SK-MEL-5 (cell line): ENCODE measurements around the gene GPR15. TPM values are rescaled to one million over a fixed set of nuclear protein-coding genes. Genes with fewer than 3 reads are reported as not detected.

ENCODE experiments used
- DNase-seq: peaks from one replicate; pipeline ENCODE4 v3.0.0-alpha.2; 2016; ENCODE audit warnings: low read depth, low spot score
- in situ Hi-C: cut with HindIII; loops from 2 replicates; pipeline ENCODE4 v1.10.0; 2016; ENCODE audit warnings: low sequenced_read_pairs, high pct_unique_total_duplicates, low pct_unique_long_range_greater_than_20kb
- total RNA-seq: library from RNA; depleted of rRNA; stranded (reverse); fragments of >200 nt; shearing (Covaris generic); gene quantifications from 2 replicates; pipeline ENCODE4 v1.2.3, GENCODE V29; 2014

The GPR15 gene
- total RNA-seq, 1 experiment from 2014 or later: not detected

DNA sequence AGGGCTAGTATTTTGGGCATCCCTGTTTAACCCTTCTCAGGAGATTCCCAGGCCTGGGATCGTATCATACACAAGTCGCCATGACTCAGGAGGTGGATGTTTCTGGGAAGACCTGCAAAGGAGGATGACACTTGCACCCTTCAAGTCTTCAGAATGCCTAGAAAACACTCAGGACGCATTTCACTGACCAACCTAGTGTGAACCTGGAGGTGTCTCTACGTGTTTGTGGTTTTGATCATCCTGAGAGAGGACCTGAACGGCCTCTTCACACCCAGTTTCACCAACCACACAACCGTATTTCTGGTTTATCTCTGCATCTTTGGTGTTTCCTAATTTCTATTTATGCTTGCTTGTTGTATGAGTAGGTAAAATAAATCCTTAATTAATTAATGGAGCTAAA, 6.3 kb upstream of the GPR15 start:
- in situ Hi-C loops: no loop called here
- DNase-seq: no peak

DNA sequence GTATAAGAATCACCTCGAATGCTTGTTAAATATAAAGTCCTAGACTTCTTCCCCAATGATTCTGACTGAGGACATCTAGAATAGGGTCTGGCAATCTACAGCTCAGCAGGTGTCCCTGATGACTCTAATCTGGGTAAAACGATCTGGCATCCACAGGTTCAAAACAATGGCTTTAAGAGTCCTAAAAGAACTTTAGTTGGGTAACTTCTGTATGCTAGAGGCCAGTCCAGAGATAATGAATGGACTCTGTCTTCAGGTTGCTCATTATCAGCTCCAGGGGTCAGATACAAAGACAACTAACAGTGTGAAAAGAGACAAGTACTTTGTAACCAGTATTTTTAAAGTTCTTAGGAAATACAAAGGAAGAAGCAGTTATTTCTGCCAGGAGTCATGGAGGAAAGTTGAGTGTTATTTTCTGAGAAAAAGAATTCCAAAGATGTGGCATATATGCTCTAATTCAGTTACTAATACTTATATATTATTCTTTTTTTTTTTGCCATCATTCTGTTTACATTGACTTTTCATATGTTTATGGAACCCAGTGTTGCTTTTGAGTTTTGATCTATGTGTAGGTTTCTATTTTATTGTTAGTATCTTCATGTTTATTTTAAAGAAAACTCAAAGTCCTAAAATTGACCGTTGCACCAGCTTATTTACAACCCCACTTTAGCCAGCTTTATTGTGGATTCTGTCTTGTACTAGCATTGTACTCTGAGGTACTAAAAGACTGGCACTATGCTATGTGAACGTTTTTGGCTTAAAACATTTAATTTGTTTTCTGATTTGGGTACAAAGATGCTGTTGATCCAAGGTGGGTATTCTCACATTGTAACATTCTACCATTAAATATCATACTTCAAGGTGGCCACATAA, 3.1 kb upstream of the GPR15 start:
- DNase-seq: no peak
- in situ Hi-C loops: no loop called here

DNA sequence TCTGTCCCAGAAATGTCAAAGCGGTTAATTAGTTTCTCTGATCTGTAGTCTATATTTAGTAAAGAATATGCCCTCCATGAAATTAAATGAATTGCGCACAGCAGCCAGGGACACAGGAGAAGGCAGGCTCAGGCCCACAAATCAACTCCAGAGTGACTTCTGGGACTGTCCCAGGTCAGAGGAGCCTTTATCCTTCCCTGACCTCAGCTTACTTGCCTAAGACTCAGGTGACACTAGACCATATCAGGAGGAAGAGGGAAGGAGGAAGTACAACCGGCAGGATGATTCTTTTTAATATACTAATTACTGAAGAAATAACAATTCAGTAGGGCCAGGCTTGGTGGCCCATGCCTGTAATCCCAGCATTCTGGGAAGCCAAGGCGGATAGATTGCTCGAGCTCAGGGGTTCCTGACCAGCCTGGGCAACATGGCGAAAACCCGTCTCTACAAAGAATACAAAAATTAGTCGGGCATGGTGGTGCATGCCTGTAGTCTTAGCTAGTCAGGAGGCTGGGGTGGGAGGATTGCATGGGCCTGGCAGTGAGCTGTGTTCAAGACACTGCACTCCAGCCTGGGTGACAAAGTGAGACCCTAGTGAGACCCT, 1.8 kb upstream of the GPR15 start:
- in situ Hi-C loops: no loop called here
- no peak for DNase-seq

DNA sequence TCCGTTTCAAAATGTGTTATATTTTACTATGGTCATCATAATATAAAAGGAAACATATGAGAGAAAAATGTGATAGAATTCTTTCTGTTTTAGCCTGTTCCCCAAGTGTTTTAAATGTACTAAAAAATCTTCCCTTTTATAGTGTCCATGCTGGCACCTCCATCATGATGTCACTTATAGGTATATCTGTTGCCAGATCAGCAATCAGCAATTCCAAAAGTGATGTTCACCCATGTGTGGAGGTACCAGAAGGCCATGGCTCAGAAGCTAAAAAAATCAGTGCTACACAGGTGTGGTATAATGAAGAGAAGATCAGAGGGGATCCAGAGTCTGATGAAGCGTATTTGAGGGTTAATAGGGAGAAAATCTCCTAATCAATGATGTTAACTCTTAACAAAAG, 1.1 kb upstream of the GPR15 start:
- in situ Hi-C loops: no loop called here

DNA sequence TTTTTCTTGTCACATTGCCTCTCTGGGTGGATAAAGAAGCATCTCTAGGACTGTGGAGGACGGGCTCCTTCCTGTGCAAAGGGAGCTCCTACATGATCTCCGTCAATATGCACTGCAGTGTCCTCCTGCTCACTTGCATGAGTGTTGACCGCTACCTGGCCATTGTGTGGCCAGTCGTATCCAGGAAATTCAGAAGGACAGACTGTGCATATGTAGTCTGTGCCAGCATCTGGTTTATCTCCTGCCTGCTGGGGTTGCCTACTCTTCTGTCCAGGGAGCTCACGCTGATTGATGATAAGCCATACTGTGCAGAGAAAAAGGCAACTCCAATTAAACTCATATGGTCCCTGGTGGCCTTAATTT, 478 bp downstream of the GPR15 start:
- in situ Hi-C loops: no loop called here
- no peak for DNase-seq

More for the DNA sequence above, 1.1 kb upstream of the GPR15 start:
- no peak for DNase-seq

DNA sequence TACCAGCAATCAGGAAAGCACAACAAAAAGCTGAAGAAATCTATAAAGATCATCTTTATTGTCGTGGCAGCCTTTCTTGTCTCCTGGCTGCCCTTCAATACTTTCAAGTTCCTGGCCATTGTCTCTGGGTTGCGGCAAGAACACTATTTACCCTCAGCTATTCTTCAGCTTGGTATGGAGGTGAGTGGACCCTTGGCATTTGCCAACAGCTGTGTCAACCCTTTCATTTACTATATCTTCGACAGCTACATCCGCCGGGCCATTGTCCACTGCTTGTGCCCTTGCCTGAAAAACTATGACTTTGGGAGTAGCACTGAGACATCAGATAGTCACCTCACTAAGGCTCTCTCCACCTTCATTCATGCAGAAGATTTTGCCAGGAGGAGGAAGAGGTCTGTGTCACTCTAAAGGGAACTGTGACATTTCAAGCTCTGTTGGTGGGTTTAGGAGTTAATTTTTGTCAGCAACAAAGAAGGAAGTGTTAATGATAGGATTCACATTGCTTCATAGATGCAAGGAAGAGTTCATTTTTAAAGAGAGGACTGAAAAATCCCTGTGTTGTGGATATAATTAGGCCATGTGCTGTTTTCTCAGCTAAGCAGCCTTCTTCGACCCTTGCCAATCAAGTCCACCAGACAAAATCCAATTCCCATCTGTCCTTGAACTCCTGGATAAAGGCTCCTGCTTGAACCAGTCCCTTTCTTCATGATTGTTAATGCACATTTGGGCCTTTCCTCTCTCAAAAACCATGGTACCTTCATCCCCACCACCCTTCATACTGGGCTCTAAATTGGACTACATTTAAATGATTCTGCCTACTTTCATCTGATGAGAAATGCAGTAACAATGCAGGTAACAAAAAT, 1.2 kb downstream of the GPR15 start:
- no peak for DNase-seq
- in situ Hi-C loops: no loop called here

DNA sequence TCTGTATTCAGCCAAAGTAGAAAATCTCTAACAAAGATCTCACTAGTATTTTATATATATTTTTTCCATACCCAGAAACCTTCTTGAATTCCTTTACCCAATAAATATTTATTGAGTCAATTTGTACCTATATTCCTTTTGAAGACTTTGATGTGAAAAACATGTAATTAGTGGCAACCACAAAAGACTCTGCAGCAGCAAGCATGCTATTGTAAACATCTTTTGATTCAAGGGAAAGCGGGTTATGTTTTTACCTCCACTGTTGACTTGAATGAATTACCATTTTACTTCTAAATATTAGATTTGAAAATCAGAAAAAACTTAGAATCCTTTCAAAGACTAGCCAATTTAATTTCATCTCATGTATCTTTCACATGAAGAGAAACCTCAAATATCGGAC, 2.4 kb downstream of the GPR15 start:
- in situ Hi-C loops: no loop called here
- DNase-seq: no peak

DNA sequence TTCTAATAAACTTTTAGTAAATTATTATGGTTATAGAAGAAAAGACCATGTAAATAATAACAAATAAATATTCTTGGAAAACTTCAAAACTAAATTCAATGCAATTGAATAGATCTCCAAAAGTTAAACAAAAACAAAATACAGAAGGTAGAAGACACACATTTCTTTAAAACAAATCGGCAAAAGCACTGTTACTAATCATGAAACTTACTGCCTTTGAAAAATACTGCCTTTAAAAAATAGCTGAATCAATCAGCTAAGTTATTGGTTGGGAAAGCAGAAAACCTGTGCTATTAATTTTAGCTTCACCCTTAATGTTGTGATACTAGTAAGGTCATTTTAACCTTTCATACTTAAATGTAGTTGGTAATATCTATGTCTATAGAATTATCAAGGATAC, 3.0 kb downstream of the GPR15 start:
- in situ Hi-C loops: no loop called here

DNA sequence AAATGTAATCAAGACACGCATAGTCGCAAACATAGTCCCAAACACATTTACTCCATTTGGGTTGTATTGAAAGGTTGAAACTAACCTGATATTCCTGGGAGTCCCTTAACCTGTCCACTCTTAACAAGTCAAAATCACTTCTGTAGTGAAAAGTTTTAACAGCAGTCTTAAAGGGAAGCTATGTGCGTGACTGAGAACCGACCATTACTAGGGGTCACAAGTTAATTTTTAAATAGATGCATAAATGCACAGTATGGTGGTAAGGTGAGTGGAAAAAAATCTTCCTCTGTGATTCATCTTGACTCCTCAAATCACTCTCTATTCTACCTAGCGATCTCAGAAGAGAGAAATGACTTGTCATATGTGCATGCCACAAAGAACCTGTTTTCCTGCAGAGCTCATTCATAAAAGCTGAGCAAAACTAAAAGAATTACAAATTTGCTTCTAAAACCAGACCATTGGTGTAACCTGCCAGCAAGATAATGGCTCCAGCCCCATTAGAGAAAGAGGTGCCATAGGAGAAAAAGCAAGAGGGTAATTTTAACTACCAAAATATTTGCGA, 4.8 kb downstream of the GPR15 start:
- DNase-seq: no peak
- in situ Hi-C loops: no loop called here

More for the DNA sequence above, 3.0 kb downstream of the GPR15 start:
- DNase-seq: no peak

DNA sequence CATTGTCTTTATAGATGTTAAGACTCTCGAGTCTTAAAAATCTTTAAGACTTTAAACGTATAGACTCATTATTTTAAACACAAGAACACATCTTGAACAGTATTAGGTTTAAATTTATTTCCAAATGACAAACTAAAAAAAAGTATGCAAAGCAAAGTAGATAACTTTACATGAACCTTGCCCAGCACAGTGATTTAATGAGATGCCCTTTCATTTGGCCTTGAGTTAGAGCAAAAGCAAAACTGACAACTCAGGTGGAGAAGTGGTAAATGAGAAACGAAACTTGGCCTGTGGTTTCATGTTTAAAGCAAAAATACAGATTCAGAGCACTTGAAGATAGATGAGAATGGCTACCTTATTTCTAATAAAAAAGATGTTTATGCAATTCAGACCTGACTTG, 8.6 kb downstream of the GPR15 start:
- in situ Hi-C loops: no loop called here
- DNase-seq: no peak

DNA sequence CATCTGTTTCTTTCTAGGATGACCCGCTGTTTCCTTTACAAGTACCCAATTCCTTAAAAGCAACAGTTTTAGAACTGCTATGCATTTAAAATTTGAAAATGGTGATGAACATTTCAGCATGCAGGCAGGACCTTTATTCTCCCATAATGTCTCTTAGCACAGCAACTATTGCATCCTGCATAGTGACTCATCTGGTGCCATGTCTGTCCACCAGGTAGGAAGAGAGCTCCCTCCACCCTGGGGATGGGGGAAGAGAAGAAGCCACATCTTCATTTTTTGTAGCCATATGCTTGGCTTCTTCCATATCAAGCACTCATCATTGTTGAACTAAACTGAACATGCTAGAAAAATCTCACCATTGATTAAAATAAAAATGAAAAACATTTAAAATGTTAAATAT, 9.9 kb downstream of the GPR15 start:
- DNase-seq: no peak
- in situ Hi-C loops: no loop called here

DNA sequence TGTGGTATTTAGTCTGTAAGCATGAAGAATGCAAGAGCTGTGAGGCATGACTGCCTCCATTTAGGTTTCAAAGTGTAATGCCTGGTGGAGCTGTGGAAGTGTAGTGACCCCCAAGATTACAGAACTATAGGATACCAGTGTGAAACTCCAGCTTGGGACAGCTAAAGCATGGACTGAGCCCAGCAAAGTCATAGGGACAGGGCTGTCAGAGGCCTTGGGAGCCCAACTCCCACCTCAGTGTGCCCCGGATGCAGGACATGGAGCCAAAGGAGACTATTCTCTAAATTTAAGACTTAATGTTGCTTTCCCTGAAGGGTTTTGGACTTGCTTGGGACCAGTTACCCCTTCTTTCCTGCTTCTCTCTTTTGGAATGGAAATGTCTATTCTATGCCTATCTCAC, 10.8 kb downstream of the GPR15 start:
- in situ Hi-C loops: no loop called here
- no peak for DNase-seq

DNA sequence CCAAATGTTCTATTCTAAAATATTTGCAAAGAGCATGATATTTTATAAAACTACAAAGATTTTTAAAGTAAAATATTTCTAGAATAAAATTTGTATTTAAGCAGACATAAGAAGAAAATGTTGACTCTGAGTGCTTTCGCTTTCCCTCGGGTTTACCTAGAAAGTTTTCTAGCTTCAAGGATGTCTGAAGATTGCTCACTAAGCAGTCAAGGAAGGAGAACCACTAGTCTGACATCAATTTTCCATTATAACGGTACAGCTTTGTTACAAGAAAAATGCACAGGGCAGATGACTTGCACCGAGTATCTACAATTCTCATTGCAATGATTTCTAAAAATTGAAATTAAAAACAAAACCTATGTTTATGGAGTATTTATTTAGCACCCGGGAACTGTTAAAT, 14.2 kb downstream of the GPR15 start:
- no peak for DNase-seq
- in situ Hi-C loops: no loop called here

DNA sequence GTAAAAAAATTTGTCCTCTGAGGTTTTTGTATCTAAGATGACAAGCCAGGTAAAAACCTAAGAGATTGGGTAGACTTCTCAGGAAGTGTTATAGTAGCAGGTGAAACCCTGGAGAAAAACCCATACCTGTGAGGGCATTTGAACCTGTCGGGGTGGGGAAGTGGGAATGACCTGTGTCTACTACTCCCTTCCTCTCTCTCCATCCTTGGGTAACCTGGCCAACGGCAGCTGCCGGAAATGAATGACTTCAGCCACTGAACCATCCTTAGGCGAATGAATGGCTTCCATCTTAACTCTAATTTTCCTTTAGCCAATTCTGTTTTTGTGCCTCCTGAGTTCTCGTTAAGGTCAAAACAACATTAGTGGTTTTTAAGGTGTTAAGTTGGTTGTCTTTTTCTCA, 16.8 kb downstream of the GPR15 start:
- DNase-seq: no peak
- in situ Hi-C loops: no loop called here

DNA sequence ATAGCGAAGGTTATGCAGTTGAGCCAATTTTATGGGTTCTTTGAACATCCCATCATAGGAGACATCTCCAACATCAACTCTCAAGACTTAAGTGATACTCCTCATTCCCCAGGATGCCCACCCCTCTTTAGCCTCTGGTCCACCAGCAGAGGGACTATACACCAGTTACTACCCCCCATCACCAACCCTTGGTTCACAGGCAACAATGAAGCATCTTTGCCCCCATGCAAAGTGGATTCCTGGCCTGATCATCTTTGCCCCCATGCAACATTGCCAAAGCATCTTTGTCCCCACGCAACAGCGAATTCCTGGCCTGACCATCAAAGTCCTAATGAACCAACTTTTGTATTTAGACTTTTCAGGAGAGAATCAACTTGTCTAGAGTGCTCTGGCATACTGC, 19.1 kb downstream of the GPR15 start:
- in situ Hi-C loops: no loop called here
- no peak for DNase-seq

DNA sequence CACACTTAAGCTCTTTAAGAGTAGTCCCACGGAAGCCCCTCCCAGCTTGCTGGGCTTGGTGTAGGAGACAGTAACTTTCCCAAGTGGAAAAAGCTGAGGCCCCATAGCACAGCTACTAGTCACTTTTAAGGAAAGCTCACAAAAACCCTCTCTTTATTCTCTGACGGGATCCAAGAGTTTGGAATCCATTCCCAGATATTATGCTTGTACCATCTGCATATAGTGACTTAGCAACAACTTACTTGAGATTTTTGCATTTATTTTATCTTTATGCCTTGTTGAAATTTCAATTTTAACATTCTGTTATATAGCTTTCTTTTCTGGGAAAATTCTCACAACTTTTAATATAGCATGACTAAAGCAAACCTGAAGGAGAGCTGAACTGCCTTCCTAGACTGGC, 19.5 kb downstream of the GPR15 start:
- in situ Hi-C loops: no loop called here
- DNase-seq: no peak

DNA sequence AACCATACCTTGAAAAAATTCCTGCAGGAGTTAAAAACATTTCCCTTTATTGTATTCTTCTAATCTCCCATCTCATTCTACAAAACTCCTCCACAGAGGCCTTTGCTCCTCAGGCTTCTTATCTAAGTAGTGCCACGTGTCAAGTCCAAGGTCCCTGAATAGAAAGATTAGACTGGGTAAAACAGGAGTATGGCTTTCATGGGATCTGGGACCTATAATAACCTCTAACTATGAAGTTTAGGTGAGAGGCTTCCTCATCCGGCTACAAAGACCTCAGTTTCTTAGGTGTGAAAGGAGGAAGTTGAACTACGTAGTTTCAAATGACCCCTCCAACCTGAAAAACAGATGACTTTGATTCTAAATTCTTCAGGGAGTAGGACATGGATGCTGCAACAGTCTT, 20.0 kb downstream of the GPR15 start:
- in situ Hi-C loops: no loop called here
- no peak for DNase-seq
